Measurements from ENCODE around the gene IRF8. TPM values are rescaled to one million over a fixed set of nuclear protein-coding genes. Genes with fewer than 3 reads are reported as not detected.
"Not testable (repeated sequence)": the region's sequence is repeated elsewhere in the genome, so short reads cannot be mapped to it uniquely, and the experiment has no call there.

The IRF8 gene
- polyA plus RNA-seq, 3 donors from 2014 or later, result 69.7 to 92.8 (median 73.6) TPM

GRCh38 chr16:85928401-85928820 lies 29.4 kb downstream of the IRF8 start:
- peaks cover 0 to 2% (median 0%) of the 10 kb centered on the region in 6 donors for H3K9me3 Mint-ChIP-seq
- peaks cover 22 to 26% of the 10 kb centered on the region in 2 donors for H3K4me1 Mint-ChIP-seq
- no peak for DNase-seq
- peaks cover 4 to 9% (median 5%) of the 10 kb centered on the region in 3 donors for H3K27me3 Mint-ChIP-seq (ENCODE audit: low read depth in 3 of 3)
- H3K27ac Mint-ChIP-seq, result no peak overlapping the region
- peaks cover 0 to 5% (median 4%) of the 10 kb centered on the region in 3 donors for H3K36me3 Mint-ChIP-seq
- H3K4me3 Mint-ChIP-seq, result no peak overlapping the region

GRCh38 chr16:85929259-85929721 lies 30.3 kb downstream of the IRF8 start:
- Mint-ChIP-seq H3K27ac (no peak overlapping the region), H3K27me3 (ENCODE audit: low read depth in 3 of 3) (peaks cover 2 to 9% (median 5%) of the 10 kb centered on the region in 3 donors), H3K36me3 (peaks cover 0 to 5% (median 0%) of the 10 kb centered on the region in 3 donors), H3K4me3 (no peak overlapping the region), H3K9me3 (peaks cover 0 to 2% (median 0%) of the 10 kb centered on the region in 6 donors), H3K4me1 (peaks cover 31 to 32% of the 10 kb centered on the region in 2 donors)
- no peak for DNase-seq

GRCh38 chr16:85930301-85930700 lies 31.3 kb downstream of the IRF8 start:
- peaks cover 0 to 2% (median 0%) of the 10 kb centered on the region in 6 donors for H3K9me3 Mint-ChIP-seq
- peaks cover 2 to 9% (median 5%) of the 10 kb centered on the region in 3 donors for H3K27me3 Mint-ChIP-seq (ENCODE audit: low read depth in 3 of 3)
- H3K4me3 Mint-ChIP-seq, result no peak overlapping the region
- H3K36me3 Mint-ChIP-seq, result peaks cover 0 to 5% (median 0%) of the 10 kb centered on the region in 3 donors
- H3K27ac Mint-ChIP-seq, result peak overlapping the region in 1 of 6 donors; percentile 31
- no peak for DNase-seq
- H3K4me1 Mint-ChIP-seq, result peaks cover 41 to 42% of the 10 kb centered on the region in 2 donors

- H3K4me3 Mint-ChIP-seq, result no peak overlapping the region
- H3K36me3 Mint-ChIP-seq, result peaks cover 0 to 5% (median 0%) of the 10 kb centered on the region in 3 donors
- peaks cover 0 to 2% (median 0%) of the 10 kb centered on the region in 6 donors for H3K9me3 Mint-ChIP-seq
- DNase-seq, result no peak
- H3K27ac Mint-ChIP-seq, result no peak overlapping the region
- peaks cover 13 to 18% (median 14%) of the 10 kb centered on the region in 3 donors for H3K27me3 Mint-ChIP-seq (ENCODE audit: low read depth in 3 of 3)
- peaks cover 56 to 57% of the 10 kb centered on the region in 2 donors for H3K4me1 Mint-ChIP-seq
Measured at GRCh38 chr16:85931596-85932402, 32.8 kb downstream of the IRF8 start.

- H3K4me1 Mint-ChIP-seq, result peaks cover 63 to 71% of the 10 kb centered on the region in 2 donors
- H3K4me3 Mint-ChIP-seq, result peak overlapping the region; percentile 9 to 87 (median 61)
- DNase-seq, result no peak
- peak overlapping the region in 5 of 6 donors; percentile 75 to 98 (median 95) for H3K27ac Mint-ChIP-seq
- peaks cover 11 to 18% (median 16%) of the 10 kb centered on the region in 3 donors for H3K27me3 Mint-ChIP-seq (ENCODE audit: low read depth in 3 of 3)
- no peaks in the 10 kb centered on the region for H3K9me3 Mint-ChIP-seq
- peaks cover 0 to 5% (median 0%) of the 10 kb centered on the region in 3 donors for H3K36me3 Mint-ChIP-seq
Measured at GRCh38 chr16:85934210-85934609, 35.2 kb downstream of the IRF8 start.

GRCh38 chr16:85935391-85935973 lies 36.5 kb downstream of the IRF8 start:
- H3K9me3 Mint-ChIP-seq, result no peaks in the 10 kb centered on the region
- peaks cover 0 to 5% (median 0%) of the 10 kb centered on the region in 3 donors for H3K36me3 Mint-ChIP-seq
- peaks cover 69 to 74% of the 10 kb centered on the region in 2 donors for H3K4me1 Mint-ChIP-seq
- peak overlapping the region; percentile 81 to 87 (median 86) for H3K4me3 Mint-ChIP-seq
- H3K27ac Mint-ChIP-seq, result peak overlapping the region; percentile 95 to 99 (median 96)
- no peak for DNase-seq
- peaks cover 11 to 18% (median 16%) of the 10 kb centered on the region in 3 donors for H3K27me3 Mint-ChIP-seq (ENCODE audit: low read depth in 3 of 3)

DNA sequence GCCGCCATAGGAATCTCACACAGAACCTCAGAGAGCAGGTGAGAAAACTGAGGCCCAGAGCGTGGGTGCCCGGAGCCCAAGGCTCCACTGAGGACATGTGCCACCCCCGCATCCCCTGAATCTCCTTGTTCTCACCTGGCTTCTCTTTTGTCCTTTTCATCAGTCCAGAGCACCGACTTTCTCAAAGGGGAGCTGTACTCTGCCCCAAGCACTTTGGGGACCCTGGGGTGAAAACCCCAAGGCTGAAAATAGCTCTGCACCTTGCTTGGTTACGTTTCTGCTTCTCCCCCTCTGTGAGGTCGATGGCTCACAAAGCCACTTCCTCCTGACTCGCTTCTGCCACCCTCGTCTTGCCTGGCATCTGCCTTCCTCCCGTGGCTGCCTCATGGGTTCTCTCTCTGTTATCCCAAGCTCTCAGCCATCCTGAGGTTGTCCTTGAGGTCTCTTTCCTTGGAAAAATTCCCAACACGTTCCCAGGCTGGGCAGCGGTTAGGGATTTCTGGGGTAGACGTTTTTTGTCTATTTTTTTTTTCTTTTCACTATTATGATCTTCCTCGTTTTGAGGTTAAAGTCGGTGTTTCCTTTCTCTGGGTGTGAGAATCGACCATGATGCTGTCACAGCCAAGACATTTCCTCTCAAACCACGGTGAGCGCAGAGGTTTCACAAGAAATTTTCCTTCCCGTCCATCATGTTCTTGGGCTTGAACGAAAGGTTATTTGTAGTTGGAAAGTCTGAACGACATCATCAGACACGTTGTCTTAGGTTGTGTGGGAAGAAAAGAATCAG lies 37.2 kb downstream of the IRF8 start:
- Mint-ChIP-seq H3K4me3 (peak overlapping the region; percentile 81 to 87 (median 86)), H3K4me1 (peaks cover 69 to 73% of the 10 kb centered on the region in 2 donors), H3K27ac (peak overlapping the region; percentile 95 to 99 (median 96)), H3K9me3 (no peaks in the 10 kb centered on the region), H3K27me3 (ENCODE audit: low read depth in 3 of 3) (peaks cover 11 to 18% (median 16%) of the 10 kb centered on the region in 3 donors), H3K36me3 (peaks cover 0 to 5% (median 0%) of the 10 kb centered on the region in 3 donors)
- peak; percentile 91 to 93 (median 92) for DNase-seq

GRCh38 chr16:85936816-85937215 lies 37.9 kb downstream of the IRF8 start:
- Mint-ChIP-seq H3K4me3 (peak overlapping the region; percentile 81 to 87 (median 86)), H3K9me3 (no peaks in the 10 kb centered on the region), H3K27me3 (ENCODE audit: low read depth in 3 of 3) (peaks cover 11 to 18% (median 12%) of the 10 kb centered on the region in 3 donors), H3K4me1 (peaks cover 69% of the 10 kb centered on the region in 2 donors), H3K27ac (peak overlapping the region; percentile 95 to 99 (median 96)), H3K36me3 (peaks cover 0 to 5% (median 0%) of the 10 kb centered on the region in 3 donors)
- no peak for DNase-seq

DNA sequence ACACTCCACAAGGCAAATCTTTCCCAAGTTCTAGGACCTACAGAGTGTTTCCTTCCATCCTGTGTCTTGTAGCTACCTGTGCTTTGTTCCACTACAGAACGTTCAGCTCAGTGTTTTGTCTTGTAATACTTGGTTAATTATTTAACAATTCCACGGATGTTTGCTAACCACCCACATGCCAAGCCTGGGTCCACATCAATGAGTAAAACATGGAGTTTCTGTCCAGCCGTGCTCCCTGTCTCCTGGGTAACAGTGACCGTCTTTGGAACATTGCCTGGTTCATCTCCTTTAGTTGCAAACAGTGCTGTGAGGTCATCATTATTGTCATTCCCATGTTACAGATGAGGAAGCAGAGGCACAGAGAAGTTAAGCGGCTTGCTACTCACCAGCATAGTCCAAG lies 41.3 kb downstream of the IRF8 start:
- Mint-ChIP-seq H3K4me1 (peaks cover 57 to 60% of the 10 kb centered on the region in 2 donors), H3K27me3 (ENCODE audit: low read depth in 3 of 3) (peaks cover 10 to 20% (median 11%) of the 10 kb centered on the region in 3 donors), H3K36me3 (peaks cover 0 to 6% (median 0%) of the 10 kb centered on the region in 3 donors), H3K27ac (peak overlapping the region in 3 of 6 donors; percentile 13 to 54 (median 42)), H3K4me3 (no peak overlapping the region), H3K9me3 (no peaks in the 10 kb centered on the region)
- DNase-seq, result no peak

DNA sequence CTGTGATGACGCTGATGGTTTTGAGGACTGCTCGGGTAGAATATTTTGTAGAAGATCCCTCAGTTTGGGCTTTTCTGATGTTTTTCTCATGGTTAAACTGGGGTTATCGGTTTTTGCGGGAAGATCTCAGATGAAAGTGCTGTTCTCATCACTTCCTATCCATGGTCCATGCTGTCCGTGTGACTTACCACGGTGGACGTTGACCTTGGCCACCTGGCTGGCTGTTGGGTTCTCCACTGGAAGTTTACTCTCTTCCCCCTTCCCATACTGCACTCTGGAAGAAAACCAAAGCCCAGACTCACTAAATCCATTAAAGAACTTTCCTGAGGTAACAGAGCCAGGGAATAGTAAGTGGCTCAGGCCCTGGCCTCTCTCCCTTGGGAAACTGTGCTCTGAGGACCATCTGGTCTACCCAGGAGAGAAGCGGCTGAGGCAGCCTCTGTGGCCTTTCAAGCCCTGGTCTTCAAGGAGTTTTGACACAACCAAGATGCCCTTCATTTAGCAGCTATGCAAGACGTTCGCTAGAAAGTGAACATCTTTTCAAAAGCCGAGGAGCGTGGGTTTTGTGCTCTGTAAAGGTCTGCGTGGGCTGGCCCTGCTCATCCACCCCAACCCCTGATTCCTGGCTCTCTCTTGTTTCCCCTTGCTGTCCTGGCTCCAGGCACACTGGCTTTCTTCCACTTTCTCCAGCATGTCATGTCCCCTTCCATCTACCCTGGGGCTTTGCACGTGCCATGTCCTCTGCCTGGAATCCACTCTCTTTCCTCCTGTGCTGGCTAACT lies 43.1 kb downstream of the IRF8 start:
- H3K27ac Mint-ChIP-seq, result peak overlapping the region in 1 of 6 donors; percentile 48
- H3K4me3 Mint-ChIP-seq, result no peak overlapping the region
- no peaks in the 10 kb centered on the region for H3K9me3 Mint-ChIP-seq
- H3K36me3 Mint-ChIP-seq, result peaks cover 0 to 8% (median 0%) of the 10 kb centered on the region in 3 donors
- DNase-seq, result no peak
- peaks cover 51 to 57% of the 10 kb centered on the region in 2 donors for H3K4me1 Mint-ChIP-seq
- peaks cover 1 to 9% (median 2%) of the 10 kb centered on the region in 3 donors for H3K27me3 Mint-ChIP-seq (ENCODE audit: low read depth in 3 of 3)

GRCh38 chr16:85942659-85943058 lies 43.7 kb downstream of the IRF8 start:
- not testable (repeated sequence) for DNase-seq; H3K27ac Mint-ChIP-seq; H3K27me3 Mint-ChIP-seq (ENCODE audit: low read depth in 3 of 3); H3K9me3 Mint-ChIP-seq; H3K4me3 Mint-ChIP-seq; H3K36me3 Mint-ChIP-seq
- H3K4me1 Mint-ChIP-seq, result peaks cover 51 to 57% of the 10 kb centered on the region in 2 donors

GRCh38 chr16:85943711-85944110 lies 44.7 kb downstream of the IRF8 start:
- DNase-seq, result no peak
- Mint-ChIP-seq H3K36me3 (peaks cover 0 to 8% (median 0%) of the 10 kb centered on the region in 3 donors), H3K27me3 (ENCODE audit: low read depth in 3 of 3) (peaks cover 0 to 2% (median 1%) of the 10 kb centered on the region in 3 donors), H3K4me3 (no peak overlapping the region), H3K27ac (no peak overlapping the region), H3K4me1 (peaks cover 50 to 58% of the 10 kb centered on the region in 2 donors), H3K9me3 (no peaks in the 10 kb centered on the region)

All from immature natural killer cell (primary cell).